AG04450 (cell line): Measurements from ENCODE around the gene PRKCQ. TPM values are rescaled to one million over a fixed set of nuclear protein-coding genes. Genes with fewer than 3 reads are reported as not detected.

Experiments
- CTCF ChIA-PET: fragments of 300-600, 350-600 bp; formaldehyde crosslinking; extraction: SDS; loops from one replicate; lab custom pipeline; 2022; ENCODE audit warnings: antibody characterized with exemption, inconsistent platforms; lab: Charles Lee
- POLR2A ChIA-PET: fragments of 350-600 bp; formaldehyde crosslinking; extraction: SDS; loops from one replicate; lab custom pipeline; 2021; ENCODE audit warnings: antibody characterized with exemption, inconsistent platforms; lab: Yijun Ruan, JAX
- DNase-seq: peaks from one replicate; pipeline ENCODE4 v3.0.0-alpha.2; 2011; ENCODE audit warnings: low read depth, low spot score
- H3K27ac ChIP-seq: one replicate; pipeline ENCODE4 v1.5.1; 2012; ENCODE audit warnings: low read depth, low read length, control low read depth
- H3K27me3 ChIP-seq: one replicate; pipeline ENCODE4 v1.6.0; 2012; ENCODE audit warnings: low read length; ENCODE audit not compliant: control insufficient read depth, insufficient read depth
- H3K4me3 ChIP-seq: 2 replicates; pipeline ENCODE4 v1.5.1; 2011; ENCODE audit warnings: mild to moderate bottlenecking, low read depth, low read length, control low read depth
- H3K9me3 ChIP-seq: 2 replicates; pipeline ENCODE4 v1.5.1; 2012; ENCODE audit warnings: low read length; ENCODE audit not compliant: control insufficient read depth, insufficient read depth
- CTCF ChIP-seq: IDR thresholded peaks from 2 replicates; pipeline ENCODE4 v1.5.1; 2011; ENCODE audit warnings: low read depth, low read length, control low read depth, inconsistent platforms
- polyA plus RNA-seq: library from polyadenylated mRNA; depleted of rRNA; stranded (reverse); fragments of >200 nt; gene quantifications from 2 replicates; pipeline ENCODE4 v1.2.3, GENCODE V29; 2011

Gene PRKCQ
- polyA plus RNA-seq, 1 experiment = 0.10 TPM

- CTCF ChIA-PET = interaction anchor here (0.5 kb wide), 1 partner anchor 1545 kb away, joined by 3 read pairs; no protein-coding TSS in a partner anchor
- POLR2A ChIA-PET = no interaction called here
- peaks cover 4% of the 10 kb centered on the region for H3K27me3 ChIP-seq
- no peak overlapping the region for H3K4me3 ChIP-seq
- no peak overlapping the region for H3K27ac ChIP-seq
- TF ChIP-seq CTCF = no peak
- H3K9me3 ChIP-seq = no peaks in the 10 kb centered on the region
- no peak for DNase-seq
These were observed 86.3 kb downstream of the PRKCQ start for GRCh38 chr10:6493521-6494441.

DNA sequence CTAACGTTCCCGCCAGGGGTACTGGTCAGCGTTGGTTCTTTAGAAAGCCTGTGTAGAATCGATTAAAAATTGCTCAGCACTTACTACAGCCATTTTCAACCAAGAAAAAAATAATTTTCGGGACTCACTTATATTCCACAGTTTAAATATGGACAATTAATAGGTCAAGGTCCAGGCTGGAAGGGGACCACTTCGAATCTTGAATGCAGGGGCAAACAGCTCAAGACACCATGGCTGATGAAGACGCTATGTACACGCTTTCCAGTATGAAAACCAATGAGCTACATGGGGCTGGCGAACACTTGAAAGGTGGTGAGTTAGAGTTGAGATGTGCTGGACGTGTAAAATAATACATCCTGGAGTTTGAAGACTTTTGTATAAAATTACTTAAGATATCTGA is 87.2 kb downstream of the PRKCQ start:
- no peak overlapping the region for H3K27ac ChIP-seq
- ChIA-PET POLR2A (no interaction called here), CTCF (interaction anchor here (0.5 kb wide), 1 partner anchor 1544 kb away, joined by 3 read pairs; no protein-coding TSS in a partner anchor)
- TF ChIP-seq CTCF = no peak
- H3K9me3 ChIP-seq = no peaks in the 10 kb centered on the region
- no peak for DNase-seq
- no peak overlapping the region for H3K4me3 ChIP-seq
- peaks cover 4% of the 10 kb centered on the region for H3K27me3 ChIP-seq

DNA sequence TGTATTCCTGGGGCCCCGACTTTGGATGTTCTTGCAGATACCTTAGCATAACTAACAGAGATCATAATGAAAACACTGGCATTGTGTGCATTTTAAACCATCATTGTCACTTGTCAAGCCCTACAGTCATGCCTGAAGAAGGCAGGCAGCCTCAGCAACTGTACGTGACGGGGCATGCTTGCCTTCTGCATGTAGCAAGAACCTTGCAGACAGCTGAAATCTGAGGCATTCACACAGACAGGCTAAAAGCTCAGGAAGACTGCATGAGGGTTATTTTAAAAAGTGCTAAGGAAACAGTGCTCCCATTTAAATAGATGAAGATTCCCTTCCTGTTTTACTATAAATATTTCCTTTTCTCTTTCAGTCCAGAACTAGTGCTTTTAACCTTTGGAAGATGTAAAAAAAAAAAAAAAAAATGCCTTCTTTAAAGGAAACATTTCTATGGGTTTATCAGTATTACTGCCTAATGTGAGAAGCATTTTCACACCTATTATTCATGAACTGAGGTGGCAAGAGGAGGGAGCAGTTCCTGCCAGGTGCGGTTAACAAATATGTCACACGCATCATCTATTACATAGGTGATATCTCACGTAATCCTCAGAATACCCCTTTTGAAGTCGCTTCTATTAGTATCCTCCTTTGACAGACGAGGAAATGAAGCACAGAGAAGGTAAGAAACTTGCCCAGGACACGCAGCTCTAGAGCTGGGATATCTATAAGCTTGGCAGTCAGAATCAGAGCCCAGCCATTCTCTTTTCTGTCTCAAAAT is 88.1 kb downstream of the PRKCQ start:
- ChIA-PET POLR2A (no interaction called here), CTCF (no interaction called here)
- Histone ChIP-seq H3K9me3 (no peaks in the 10 kb centered on the region), H3K4me3 (no peak overlapping the region), H3K27me3 (peaks cover 4% of the 10 kb centered on the region), H3K27ac (no peak overlapping the region)
- DNase-seq = no peak
- TF ChIP-seq CTCF = no peak

- H3K4me3 ChIP-seq = no peak overlapping the region
- POLR2A ChIA-PET = no interaction called here
- CTCF ChIA-PET = interaction anchor here (0.6 kb wide), 1 partner anchor 1536 kb away, joined by 5 read pairs; no protein-coding TSS in a partner anchor
These were observed 89.5 kb downstream of the PRKCQ start for GRCh38 chr10:6490614-6491013.

More at GRCh38 chr10:6490614-6491013, 89.5 kb downstream of the PRKCQ start:
- DNase-seq = no peak
- Histone ChIP-seq H3K27me3 (peaks cover 4% of the 10 kb centered on the region), H3K27ac (no peak overlapping the region), H3K9me3 (no peaks in the 10 kb centered on the region)
- no peak for TF ChIP-seq CTCF
